Measurements from ENCODE around the gene LGR5.
A peak's percentile ranks its signal among the peaks of the same experiment; 100 is the strongest.

The LGR5 gene

DNA sequence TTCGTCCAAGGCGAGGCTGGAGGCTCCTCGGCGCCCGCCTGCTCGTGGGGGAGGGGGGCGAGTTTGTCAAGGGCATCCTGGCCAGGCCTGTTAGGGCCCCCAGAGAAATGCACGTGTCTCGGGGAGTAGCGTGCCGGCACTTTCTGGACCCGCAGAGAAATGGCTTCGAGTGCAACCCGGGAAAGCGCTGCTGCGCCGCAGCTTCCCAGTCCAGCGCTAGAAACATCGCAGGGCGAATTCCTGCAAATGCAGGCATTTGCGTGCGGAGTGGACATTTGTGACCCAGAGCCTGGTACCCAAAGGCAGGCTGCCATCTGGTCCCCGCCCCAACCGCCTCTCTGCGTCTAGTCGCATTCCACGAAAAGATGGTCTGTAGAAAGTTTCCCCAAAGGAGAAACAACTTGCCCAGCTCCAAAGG lies 756 bp downstream of the LGR5 start:
- no peak for DNase-seq

DNA sequence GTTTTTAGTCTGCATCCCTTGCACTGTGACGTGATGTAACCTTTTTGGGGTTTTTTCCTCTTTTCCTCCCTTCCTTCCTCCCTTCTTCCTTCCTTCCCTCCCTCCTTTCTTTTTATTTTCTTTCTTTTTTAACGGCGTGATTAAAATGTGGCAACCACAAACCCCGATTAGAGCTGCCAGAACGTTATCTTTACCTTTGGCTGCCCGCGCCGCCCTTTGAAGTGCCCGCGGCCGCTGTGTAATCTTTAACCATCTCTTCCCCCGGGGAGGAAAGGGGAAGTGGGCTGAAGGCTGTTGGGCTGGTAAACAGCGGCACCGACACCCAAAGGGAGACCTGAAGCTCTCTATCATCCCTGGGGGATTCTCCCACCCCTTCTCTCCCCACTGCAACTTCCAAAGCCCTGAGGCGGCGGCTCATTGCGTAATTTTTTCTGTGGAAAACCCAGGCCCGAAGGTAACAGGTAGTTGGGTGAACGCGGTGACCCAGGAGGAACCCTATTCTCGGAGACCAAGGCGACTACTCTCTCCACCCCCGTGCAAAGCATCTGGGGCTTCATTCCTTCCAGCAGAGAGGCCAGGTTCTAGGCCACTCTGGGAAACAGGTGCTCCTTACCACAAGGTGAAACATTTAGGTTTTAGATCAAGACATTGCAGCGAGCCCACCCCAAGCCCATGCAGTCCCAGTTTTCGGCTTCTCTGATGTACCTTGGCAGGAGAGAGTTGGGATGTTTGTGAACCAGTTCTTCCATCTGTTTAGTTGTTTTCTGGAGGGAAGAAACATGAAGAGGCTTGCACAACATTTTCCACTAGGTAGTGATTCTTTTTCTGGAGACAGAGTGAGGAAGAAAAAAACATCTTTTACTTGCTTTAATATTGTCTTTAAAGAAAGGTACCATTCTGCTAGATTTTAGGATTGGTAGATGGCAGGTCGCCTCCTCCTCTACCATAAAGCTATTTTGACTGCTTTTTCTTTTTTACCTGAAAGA lies 1.5 kb downstream of the LGR5 start:
- no peak for DNase-seq

GRCh38 chr12:71441836-71442566 lies 2.4 kb downstream of the LGR5 start:
- DNase-seq = no peak

- no peak for DNase-seq
These were observed 3.0 kb downstream of the LGR5 start for GRCh38 chr12:71442567-71442931.

- DNase-seq = no peak
These were observed 5.5 kb downstream of the LGR5 start for GRCh38 chr12:71445071-71445470.

- no peak for DNase-seq
These were observed 8.1 kb downstream of the LGR5 start for GRCh38 chr12:71447691-71448132.

DNA sequence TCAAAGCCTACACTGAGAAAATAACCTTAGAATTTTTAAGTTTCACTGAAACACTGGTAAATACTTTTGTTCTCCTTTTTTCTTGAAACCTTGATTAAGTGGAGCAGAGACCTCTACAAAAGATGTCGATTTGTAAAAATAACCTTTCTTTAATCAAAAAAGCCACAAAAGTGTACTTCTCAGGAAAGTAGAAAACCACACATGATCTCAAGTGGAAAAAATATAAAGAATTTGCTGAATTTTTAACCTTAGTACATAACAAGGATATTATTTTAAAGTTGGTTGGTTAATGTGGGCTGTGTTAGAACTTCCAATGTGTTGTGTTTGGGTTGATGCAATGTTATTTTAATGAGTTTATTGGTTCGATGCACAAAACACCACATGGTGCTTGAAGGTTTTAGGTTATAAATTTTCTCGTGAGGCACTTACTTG lies 8.6 kb downstream of the LGR5 start:
- no peak for DNase-seq

DNA sequence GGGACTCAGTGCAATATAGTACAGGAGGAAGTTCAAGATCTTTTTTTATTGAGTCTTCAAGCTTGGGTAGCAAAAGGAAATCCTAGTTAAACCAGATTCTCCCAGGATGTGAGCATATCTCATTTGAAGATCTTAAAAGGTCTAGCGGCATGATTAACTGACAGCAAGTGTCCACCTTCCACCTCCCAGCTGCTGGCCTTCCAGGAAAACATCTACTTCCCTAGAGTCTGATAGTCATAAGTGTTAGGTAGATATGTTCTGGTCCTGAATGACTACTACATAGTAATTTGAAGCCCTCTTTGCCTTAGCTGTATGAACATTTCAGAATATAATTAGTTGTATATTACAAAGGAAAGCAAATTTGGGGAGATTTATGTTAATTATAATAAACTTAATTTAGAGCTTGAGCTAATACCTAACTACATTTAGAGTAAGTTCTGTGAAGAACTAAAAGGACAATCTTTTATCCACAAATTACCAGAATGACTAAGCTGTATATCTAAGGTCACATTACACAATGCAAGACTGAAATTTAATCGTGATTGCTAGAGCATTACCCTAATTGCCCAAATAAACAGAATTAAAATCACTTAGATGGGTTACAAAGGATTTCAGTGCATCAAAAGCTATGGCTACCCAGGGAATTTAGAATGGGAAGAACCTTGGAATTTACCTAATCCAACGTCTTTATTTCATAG lies 9.9 kb downstream of the LGR5 start:
- DNase-seq = no peak

DNA sequence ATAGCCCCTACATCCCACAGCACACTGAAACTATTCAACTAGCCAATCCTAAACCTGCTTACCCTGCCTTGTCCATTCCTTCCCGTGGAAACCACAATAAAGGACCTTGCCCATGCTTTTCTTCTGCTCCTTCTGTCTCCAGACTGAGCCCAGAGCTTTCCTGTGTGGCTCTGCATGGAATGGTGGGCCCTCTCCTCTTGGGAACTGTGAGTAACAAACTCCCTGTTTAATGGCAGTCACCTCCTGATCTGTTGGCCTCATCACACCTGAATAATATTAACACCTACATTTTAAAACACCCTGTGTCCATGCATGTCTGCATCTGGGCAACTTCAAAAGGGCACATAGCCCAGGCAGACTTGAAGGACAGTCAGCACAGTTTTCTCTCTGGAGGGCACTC lies 12.4 kb downstream of the LGR5 start:
- DNase-seq = no peak

DNA sequence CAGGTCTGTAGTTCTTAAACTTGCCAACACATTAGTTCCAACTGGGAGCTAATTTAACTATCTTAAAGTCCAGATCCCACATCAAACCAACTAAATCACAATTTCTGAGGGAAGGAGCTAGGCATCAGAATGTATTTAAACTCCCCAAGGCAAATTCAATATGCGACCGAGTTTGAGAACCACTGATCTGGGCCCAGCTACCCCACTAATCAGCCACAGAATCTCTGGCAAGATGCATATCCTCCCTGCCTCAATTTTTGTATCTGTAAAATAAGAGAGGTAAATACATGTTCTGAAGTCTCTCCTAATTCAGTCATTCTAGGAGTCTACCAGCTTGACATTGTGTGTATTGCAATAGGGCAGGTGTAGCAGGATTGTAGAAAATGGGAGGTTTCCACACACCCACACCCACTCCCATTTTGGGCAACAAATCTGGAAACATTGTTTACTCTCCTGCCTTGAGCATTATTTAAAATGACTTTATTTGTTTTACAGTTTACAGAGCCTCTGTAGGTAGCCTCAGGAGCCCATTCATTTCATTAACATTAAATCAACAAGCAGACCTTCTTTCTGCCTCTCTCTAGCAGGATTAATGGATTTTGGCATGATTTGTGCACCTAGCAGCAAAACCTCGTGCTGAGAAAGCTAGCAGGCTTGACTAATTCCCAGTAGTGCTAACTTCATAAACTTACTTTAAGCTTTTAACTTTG lies 15.6 kb downstream of the LGR5 start:
- DNase-seq = peak; percentile 98

DNA sequence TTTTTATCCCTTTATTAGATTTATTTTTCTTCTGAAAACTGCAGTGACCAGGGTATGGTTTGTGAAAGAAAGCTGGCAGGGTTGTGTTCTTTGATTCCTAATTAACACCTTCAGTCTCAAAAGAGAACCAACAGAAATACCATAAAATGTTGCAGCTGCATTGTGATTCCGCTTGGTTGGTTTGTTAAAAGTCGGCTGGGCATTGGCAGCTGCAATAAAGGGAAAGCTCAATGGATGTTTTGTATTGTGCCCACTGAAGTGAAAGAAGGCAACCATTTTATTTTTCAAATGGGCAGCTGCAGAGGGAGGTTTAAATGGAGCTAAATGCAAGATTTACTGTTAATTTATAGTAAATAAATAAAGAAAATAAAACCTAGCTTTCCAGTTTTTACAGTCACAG lies 16.7 kb downstream of the LGR5 start:
- peak; percentile 90 for DNase-seq

- no peak for DNase-seq
These were observed 17.4 kb downstream of the LGR5 start for GRCh38 chr12:71456990-71457389.

- no peak for DNase-seq
These were observed 20.7 kb downstream of the LGR5 start for GRCh38 chr12:71460318-71460717.

- DNase-seq = no peak
These were observed 21.4 kb downstream of the LGR5 start for GRCh38 chr12:71460850-71461609.

- DNase-seq = no peak
These were observed 22.3 kb downstream of the LGR5 start for GRCh38 chr12:71461787-71462328.

GRCh38 chr12:71465796-71466195 lies 26.2 kb downstream of the LGR5 start:
- peak; percentile 71 for DNase-seq

GRCh38 chr12:71469258-71469750 lies 29.7 kb downstream of the LGR5 start:
- DNase-seq = no peak

DNA sequence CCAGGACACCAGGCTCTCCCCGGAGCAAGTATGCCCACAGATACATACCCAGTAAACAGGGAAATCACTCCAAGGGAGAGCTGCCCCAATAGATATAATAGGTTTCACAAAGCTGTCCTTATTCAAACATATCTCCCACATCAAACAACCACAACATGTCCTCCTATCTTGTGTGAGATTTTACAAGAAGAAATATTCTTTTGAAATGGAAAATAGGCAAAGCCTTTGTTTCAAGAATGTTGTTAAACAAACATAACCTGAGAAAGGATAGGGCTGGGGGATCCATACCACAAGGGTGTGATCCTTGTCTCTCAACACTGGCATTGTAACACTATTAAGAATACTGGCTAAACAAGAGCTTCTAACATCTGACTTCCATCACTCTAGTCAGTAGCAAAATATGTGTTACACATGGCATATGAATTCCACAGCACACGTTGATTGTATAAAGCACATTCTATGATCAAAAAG lies 32.9 kb downstream of the LGR5 start:
- no peak for DNase-seq

- no peak for DNase-seq
These were observed 35.2 kb downstream of the LGR5 start for GRCh38 chr12:71474791-71475190.

DNA sequence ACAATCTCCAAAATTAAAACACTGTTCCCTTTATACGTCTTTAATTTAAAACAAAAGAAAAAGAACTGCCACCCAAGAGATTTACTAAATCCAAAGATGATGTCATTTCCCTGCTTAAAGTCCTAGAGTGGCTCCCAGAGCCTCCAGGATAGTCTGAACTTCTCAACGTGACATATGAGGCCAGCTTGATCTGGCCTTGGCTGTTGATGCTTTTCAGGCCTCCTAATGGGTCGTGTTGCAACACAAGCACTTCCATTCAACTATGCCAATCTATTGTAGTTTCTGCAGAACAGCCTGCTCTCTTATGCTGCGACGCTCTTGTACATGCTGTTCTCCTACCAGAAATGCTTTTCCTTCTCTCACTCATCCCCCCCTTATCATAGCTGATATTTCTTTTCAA lies 35.7 kb downstream of the LGR5 start:
- DNase-seq = peak; percentile 24

GRCh38 chr12:71476513-71476912 lies 36.9 kb downstream of the LGR5 start:
- no peak for DNase-seq
